ENCODE measurements around the gene RBM17. TPM values are rescaled to one million over a fixed set of nuclear protein-coding genes. Genes with fewer than 3 reads are reported as not detected.

Gene RBM17
- total and polyA plus RNA-seq, 8 donors = 41.4 to 168 (median 84.7) TPM

DNA sequence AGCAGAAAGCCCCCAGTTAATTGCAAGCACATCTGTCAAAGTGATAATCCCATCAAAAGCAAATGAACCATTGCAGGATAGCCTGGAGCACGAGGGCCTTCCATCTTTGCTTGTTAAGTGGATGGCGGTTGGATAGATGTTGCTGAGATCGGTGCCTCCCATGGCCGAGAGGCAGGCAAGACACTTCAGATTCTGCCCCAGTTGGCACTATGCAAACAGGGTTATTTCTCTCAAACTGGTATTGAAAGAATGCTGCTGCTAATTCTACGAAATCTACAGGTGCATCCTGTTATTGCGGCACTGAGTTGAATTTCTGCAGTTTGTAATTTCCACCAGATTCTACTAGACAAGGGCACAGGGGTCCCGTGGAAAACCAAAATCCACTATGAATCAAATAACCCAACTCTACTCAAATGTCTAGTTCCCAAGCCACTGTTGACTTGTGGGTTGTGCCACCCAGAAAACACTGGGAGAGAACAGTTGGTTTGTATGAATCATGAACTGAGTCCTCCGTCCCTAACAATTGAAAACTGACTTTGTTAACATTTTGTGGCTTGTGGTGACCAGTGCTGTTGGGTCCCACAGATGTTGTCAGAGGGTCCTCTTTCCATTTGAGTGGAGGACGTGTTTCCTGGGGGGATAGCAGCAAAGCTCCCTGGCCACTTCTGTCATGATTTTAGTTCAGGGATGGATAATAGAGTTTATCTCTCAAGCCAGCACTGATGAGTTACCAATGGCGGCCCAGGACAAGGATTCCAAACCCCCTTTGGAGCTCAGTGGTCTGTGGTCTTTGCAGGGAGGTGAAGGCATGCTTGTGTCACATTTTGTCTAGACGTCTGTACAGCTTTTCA is 19.5 kb upstream of the RBM17 start:
- Histone ChIP-seq H3K36me3 (no peaks in the 10 kb centered on the region), H3K9me3 (no peaks in the 10 kb centered on the region), H3K4me1 (peaks cover 0 to 34% (median 3%) of the 10 kb centered on the region in 4 donors), H3K4me3 (no peak overlapping the region), H3K27me3 (peaks cover 0 to under 1% (median 0%) of the 10 kb centered on the region in 3 donors), H3K27ac (no peak overlapping the region)
- TF ChIP-seq POLR2A (IDR thresholded peaks at IDR 0.05) = no peak
- TF ChIP-seq, protein P1, sequence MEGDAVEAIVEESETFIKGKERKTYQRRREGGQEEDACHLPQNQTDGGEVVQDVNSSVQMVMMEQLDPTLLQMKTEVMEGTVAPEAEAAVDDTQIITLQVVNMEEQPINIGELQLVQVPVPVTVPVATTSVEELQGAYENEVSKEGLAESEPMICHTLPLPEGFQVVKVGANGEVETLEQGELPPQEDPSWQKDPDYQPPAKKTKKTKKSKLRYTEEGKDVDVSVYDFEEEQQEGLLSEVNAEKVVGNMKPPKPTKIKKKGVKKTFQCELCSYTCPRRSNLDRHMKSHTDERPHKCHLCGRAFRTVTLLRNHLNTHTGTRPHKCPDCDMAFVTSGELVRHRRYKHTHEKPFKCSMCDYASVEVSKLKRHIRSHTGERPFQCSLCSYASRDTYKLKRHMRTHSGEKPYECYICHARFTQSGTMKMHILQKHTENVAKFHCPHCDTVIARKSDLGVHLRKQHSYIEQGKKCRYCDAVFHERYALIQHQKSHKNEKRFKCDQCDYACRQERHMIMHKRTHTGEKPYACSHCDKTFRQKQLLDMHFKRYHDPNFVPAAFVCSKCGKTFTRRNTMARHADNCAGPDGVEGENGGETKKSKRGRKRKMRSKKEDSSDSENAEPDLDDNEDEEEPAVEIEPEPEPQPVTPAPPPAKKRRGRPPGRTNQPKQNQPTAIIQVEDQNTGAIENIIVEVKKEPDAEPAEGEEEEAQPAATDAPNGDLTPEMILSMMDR (IDR thresholded peaks at IDR 0.05) = no peak
- TF ChIP-seq POLR2AphosphoS5 (IDR thresholded peaks at IDR 0.05) = no peak
- TF ChIP-seq EP300 (IDR thresholded peaks at IDR 0.05) = no peak
- WGBS, 5 donors = 66 to 83% (median 78%) methylated on average over 11 of the region's 11 CpGs
- peak in 1 of 2 donors; percentile 13 for DNase-seq
- intact Hi-C loops (cut with DNase I; ENCODE audit: low total_unique reads) = no loop called here

DNA sequence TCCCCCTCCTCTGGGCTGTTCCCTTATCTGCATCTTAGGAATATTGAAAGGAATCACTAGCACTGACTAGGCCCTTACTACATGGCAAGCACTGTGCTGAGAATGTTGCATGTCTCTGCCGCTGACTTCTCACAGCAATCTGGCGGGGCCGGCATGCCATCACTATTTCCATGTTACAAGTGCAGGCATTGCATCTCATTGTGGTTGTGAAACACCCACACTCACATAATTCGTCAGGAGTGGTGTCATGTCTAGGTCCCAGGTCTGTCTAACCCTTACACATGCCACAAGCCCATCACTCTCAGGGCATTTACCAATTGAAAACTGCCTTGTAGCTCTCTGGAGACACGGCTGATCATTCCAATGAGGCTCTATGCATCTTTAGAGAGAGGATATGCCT is 18.2 kb upstream of the RBM17 start:
- 71 to 90% (median 84%) methylated on average over 5 of the region's 5 CpGs for WGBS, 5 donors
- Histone ChIP-seq H3K4me1 (peaks cover 0 to 30% (median 3%) of the 10 kb centered on the region in 4 donors), H3K4me3 (no peak overlapping the region), H3K9me3 (no peaks in the 10 kb centered on the region), H3K27me3 (peaks cover 0 to 8% (median 0%) of the 10 kb centered on the region in 3 donors), H3K27ac (no peak overlapping the region), H3K36me3 (no peaks in the 10 kb centered on the region)
- TF ChIP-seq, protein P1 (IDR thresholded peaks at IDR 0.05) = no peak
- no peak for TF ChIP-seq POLR2AphosphoS5 (IDR thresholded peaks at IDR 0.05)
- no peak for TF ChIP-seq POLR2A (IDR thresholded peaks at IDR 0.05)
- no peak for TF ChIP-seq EP300 (IDR thresholded peaks at IDR 0.05)
- DNase-seq = no peak
- intact Hi-C loops (cut with DNase I; ENCODE audit: low total_unique reads) = no loop called here

DNA sequence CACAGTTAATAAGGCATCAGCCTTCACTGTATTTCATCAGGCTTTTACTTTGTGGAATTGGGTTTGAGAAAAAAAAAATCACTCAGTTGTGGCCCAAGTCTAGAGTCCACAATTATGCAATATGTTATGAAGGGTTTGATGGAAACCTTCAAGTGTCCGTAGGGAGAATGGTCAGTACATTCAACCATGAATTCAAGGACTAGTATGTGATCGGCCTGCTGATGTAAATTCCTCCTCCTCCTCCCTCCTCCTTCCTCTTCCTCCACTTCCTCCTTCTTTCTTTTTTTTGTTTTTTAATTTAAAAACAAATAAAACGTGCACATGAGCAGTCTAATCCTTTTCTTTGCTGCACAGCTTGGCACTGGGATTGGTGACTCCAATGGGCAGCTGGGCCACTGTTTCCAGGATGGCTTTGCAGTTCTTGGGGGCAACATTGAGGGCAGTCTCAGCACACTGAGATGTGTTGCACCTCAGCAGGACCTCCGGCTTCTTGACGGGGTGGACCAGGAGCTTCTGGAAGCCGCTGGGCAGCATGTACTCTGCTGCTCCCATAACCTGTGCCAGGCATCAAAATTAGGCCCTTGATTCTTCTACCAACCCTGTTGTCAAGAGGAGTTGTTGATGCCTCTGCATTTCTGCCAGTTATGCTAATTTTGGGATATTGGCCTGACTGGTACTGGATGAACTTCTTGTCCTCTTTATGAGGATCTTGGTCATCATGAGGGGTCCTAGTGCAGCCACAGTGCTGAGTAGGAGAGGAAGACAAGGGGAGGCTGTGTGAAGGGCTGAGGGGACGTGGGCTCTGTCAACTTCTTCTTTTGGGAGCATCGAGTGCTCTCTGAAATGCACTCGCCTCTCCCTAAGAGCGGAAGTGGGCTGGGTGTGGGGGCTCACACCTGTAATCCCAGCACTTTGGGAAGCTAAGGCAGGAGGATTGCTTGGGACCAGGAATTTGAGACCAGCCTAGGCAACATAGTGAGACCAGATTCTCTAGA is 17.4 kb upstream of the RBM17 start:
- peak in 1 of 2 donors; percentile 18 for DNase-seq
- 76 to 83% (median 82%) methylated on average over 10 of the region's 10 CpGs for WGBS, 5 donors
- no peak for TF ChIP-seq POLR2AphosphoS5 (IDR thresholded peaks at IDR 0.05)
- no peak for TF ChIP-seq EP300 (IDR thresholded peaks at IDR 0.05)
- TF ChIP-seq POLR2A (IDR thresholded peaks at IDR 0.05) = no peak
- TF ChIP-seq, protein P1 (IDR thresholded peaks at IDR 0.05) = no peak
- H3K27ac ChIP-seq = peak overlapping the region in 4 of 5 donors; percentile 27 to 64 (median 42)
- intact Hi-C loops (cut with DNase I; ENCODE audit: low total_unique reads) = no loop called here
- no peaks in the 10 kb centered on the region for H3K36me3 ChIP-seq
- peaks cover 0 to 25% (median 3%) of the 10 kb centered on the region in 4 donors for H3K4me1 ChIP-seq
- H3K4me3 ChIP-seq = no peak overlapping the region
- H3K27me3 ChIP-seq = peaks cover 0 to 8% (median 0%) of the 10 kb centered on the region in 3 donors
- H3K9me3 ChIP-seq = no peaks in the 10 kb centered on the region
